Measurements from ENCODE around the gene CTBP2. TPM values are rescaled to one million over a fixed set of nuclear protein-coding genes. Genes with fewer than 3 reads are reported as not detected.

Gene CTBP2
- total RNA-seq, 1 experiment from 2014 or later = 78.7 TPM

GRCh38 chr10:125158601-125159485 is 1.5 kb downstream of the CTBP2 start:
- Mint-ChIP-seq H3K27ac (ENCODE audit: unreplicated experiment) (peak overlapping the region; percentile 85), H3K36me3 (ENCODE audit: insufficient read depth, unreplicated experiment) (peaks cover 76% of the 10 kb centered on the region), H3K4me1 (ENCODE audit: low read depth, unreplicated experiment) (peaks cover 18% of the 10 kb centered on the region), H3K4me3 (ENCODE audit: low read depth, unreplicated experiment) (peak overlapping the region; percentile 75), H3K27me3 (ENCODE audit: unreplicated experiment) (no peaks in the 10 kb centered on the region), H3K9me3 (ENCODE audit: low read depth, unreplicated experiment) (no peaks in the 10 kb centered on the region)
- no peak for DNase-seq
- CTCF ChIA-PET = no interaction called here
- intact Hi-C loops (cut with micrococcal nuclease; ENCODE audit: unreplicated experiment) = loop anchor here (5.0 to 10.0 kb wide), 3 partner anchors 37 to 97 kb away; no protein-coding TSS in a partner anchor
- TF ChIP-seq CTCF (IDR thresholded peaks at IDR 0.05; ENCODE audit: unreplicated experiment) = no peak
- no TSS peak for BruUV-seq (replicated peaks)

- H3K4me1 Mint-ChIP-seq (ENCODE audit: low read depth, unreplicated experiment) = peaks cover 24% of the 10 kb centered on the region
- CTCF ChIA-PET = no interaction called here
- no peak for TF ChIP-seq CTCF (IDR thresholded peaks at IDR 0.05; ENCODE audit: unreplicated experiment)
- BruUV-seq (replicated peaks) = no TSS peak
- no peaks in the 10 kb centered on the region for H3K9me3 Mint-ChIP-seq (ENCODE audit: low read depth, unreplicated experiment)
- intact Hi-C loops (cut with micrococcal nuclease; ENCODE audit: unreplicated experiment) = loop anchor here (5.0 to 10.0 kb wide), 3 partner anchors 36 to 96 kb away; no protein-coding TSS in a partner anchor
- peaks cover 82% of the 10 kb centered on the region for H3K36me3 Mint-ChIP-seq (ENCODE audit: insufficient read depth, unreplicated experiment)
- peak overlapping the region; percentile 85 for H3K27ac Mint-ChIP-seq (ENCODE audit: unreplicated experiment)
- H3K27me3 Mint-ChIP-seq (ENCODE audit: unreplicated experiment) = no peaks in the 10 kb centered on the region
- peak overlapping the region; percentile 75 for H3K4me3 Mint-ChIP-seq (ENCODE audit: low read depth, unreplicated experiment)
- no peak for DNase-seq
Observed at GRCh38 chr10:125158275-125158600, 2.1 kb downstream of the CTBP2 start.

- peaks cover 88% of the 10 kb centered on the region for H3K36me3 Mint-ChIP-seq (ENCODE audit: insufficient read depth, unreplicated experiment)
- no TSS peak for BruUV-seq (replicated peaks)
- peak overlapping the region; percentile 85 for H3K27ac Mint-ChIP-seq (ENCODE audit: unreplicated experiment)
- no peak for DNase-seq
- intact Hi-C loops (cut with micrococcal nuclease; ENCODE audit: unreplicated experiment) = loop anchor here (5.0 to 10.0 kb wide), 3 partner anchors 35 to 95 kb away; no protein-coding TSS in a partner anchor
- no peak for TF ChIP-seq CTCF (IDR thresholded peaks at IDR 0.05; ENCODE audit: unreplicated experiment)
- CTCF ChIA-PET = interaction anchor here (0.7 kb wide), 1 partner anchor 110 kb away, joined by 5 read pairs; no protein-coding TSS in a partner anchor
- peaks cover 32% of the 10 kb centered on the region for H3K4me1 Mint-ChIP-seq (ENCODE audit: low read depth, unreplicated experiment)
- H3K27me3 Mint-ChIP-seq (ENCODE audit: unreplicated experiment) = no peaks in the 10 kb centered on the region
- no peaks in the 10 kb centered on the region for H3K9me3 Mint-ChIP-seq (ENCODE audit: low read depth, unreplicated experiment)
- H3K4me3 Mint-ChIP-seq (ENCODE audit: low read depth, unreplicated experiment) = peak overlapping the region; percentile 75
Observed at GRCh38 chr10:125157505-125157904, 2.9 kb downstream of the CTBP2 start.

GRCh38 chr10:125156739-125157480 is 3.5 kb downstream of the CTBP2 start:
- peak overlapping the region; percentile 85 for H3K27ac Mint-ChIP-seq (ENCODE audit: unreplicated experiment)
- no peaks in the 10 kb centered on the region for H3K27me3 Mint-ChIP-seq (ENCODE audit: unreplicated experiment)
- H3K36me3 Mint-ChIP-seq (ENCODE audit: insufficient read depth, unreplicated experiment) = peaks cover 87% of the 10 kb centered on the region
- TF ChIP-seq CTCF (IDR thresholded peaks at IDR 0.05; ENCODE audit: unreplicated experiment) = no peak
- H3K9me3 Mint-ChIP-seq (ENCODE audit: low read depth, unreplicated experiment) = no peaks in the 10 kb centered on the region
- DNase-seq = peak; percentile 53
- H3K4me1 Mint-ChIP-seq (ENCODE audit: low read depth, unreplicated experiment) = peaks cover 35% of the 10 kb centered on the region
- peak overlapping the region; percentile 75 for H3K4me3 Mint-ChIP-seq (ENCODE audit: low read depth, unreplicated experiment)
- CTCF ChIA-PET = interaction anchor here (0.7 kb wide), 1 partner anchor 110 kb away, joined by 5 read pairs; no protein-coding TSS in a partner anchor
- intact Hi-C loops (cut with micrococcal nuclease; ENCODE audit: unreplicated experiment) = loop anchor here (5.0 to 10.0 kb wide), 3 partner anchors 35 to 95 kb away; no protein-coding TSS in a partner anchor
- BruUV-seq (replicated peaks) = no TSS peak

Measured in Calu3 (cell line).